MM.1S (cell line): ENCODE data around the gene ZNF844.
A peak's percentile ranks its signal among the peaks of the same experiment; 100 is the strongest.

Experiments used
- DNase-seq: peaks from one replicate; pipeline ENCODE4 v3.0.0-alpha.2; 2015
- H2AFZ ChIP-seq: fragments of 300-600 bp; sonication (generic); 2 replicates; pipeline ENCODE4 v1.6.0; 2016; ENCODE audit warnings: antibody characterized with exemption, low read length
- H3F3A ChIP-seq: fragments of 300-600 bp; sonication (generic); 2 replicates; pipeline ENCODE4 v1.6.1; 2016; ENCODE audit warnings: mild to moderate bottlenecking, antibody characterized with exemption, low read length, moderate library complexity, mixed read lengths; ENCODE audit not compliant: insufficient read depth
- H3K27ac ChIP-seq: fragments of 300-600 bp; sonication (generic); 2 replicates; pipeline ENCODE4 v1.5.1; 2016; ENCODE audit warnings: mild to moderate bottlenecking, low read length
- H3K27me3 ChIP-seq: fragments of 300-600 bp; sonication (generic); replicated peaks from 2 replicates; pipeline ENCODE4 v1.6.0; 2016; ENCODE audit warnings: low read length; ENCODE audit not compliant: insufficient read depth
- H3K36me3 ChIP-seq: fragments of 300-600 bp; sonication (generic); replicated peaks from 2 replicates; pipeline ENCODE4 v1.6.1; 2016; ENCODE audit warnings: mild to moderate bottlenecking, low read length, mixed read lengths; ENCODE audit not compliant: insufficient read depth
- H3K4me1 ChIP-seq: fragments of 300-600 bp; sonication (generic); 2 replicates; pipeline ENCODE4 v1.6.1; 2016; ENCODE audit warnings: low read length, mixed read lengths
- H3K4me2 ChIP-seq: fragments of 300-600 bp; sonication (generic); 2 replicates; pipeline ENCODE4 v1.6.0; 2016; ENCODE audit warnings: low read depth, low read length
- H3K4me3 ChIP-seq: fragments of 300-600 bp; sonication (generic); 2 replicates; pipeline ENCODE4 v1.5.1; 2016; ENCODE audit warnings: low read length, mixed read lengths
- H3K79me2 ChIP-seq: fragments of 300-600 bp; sonication (generic); 2 replicates; pipeline ENCODE4 v1.6.1; 2016; ENCODE audit warnings: mixed run types, low read length, mixed read lengths
- H3K9ac ChIP-seq: fragments of 300-600 bp; sonication (generic); 2 replicates; pipeline ENCODE4 v1.6.1; 2016; ENCODE audit warnings: low read length, mixed read lengths
- H3K9me2 ChIP-seq: fragments of 300-600 bp; sonication (generic); replicated peaks from 2 replicates; pipeline ENCODE4 v1.6.1; 2016; ENCODE audit warnings: mild to moderate bottlenecking, low read length, mixed read lengths; ENCODE audit not compliant: insufficient read depth
- H3K9me3 ChIP-seq: fragments of 300-600 bp; sonication (generic); replicated peaks from 2 replicates; pipeline ENCODE4 v1.6.1; 2016; ENCODE audit warnings: mild to moderate bottlenecking, low read length, mixed read lengths; ENCODE audit not compliant: insufficient read depth
- H4K20me1 ChIP-seq: fragments of 300-600 bp; sonication (generic); 2 replicates; pipeline ENCODE4 v1.6.1; 2016; ENCODE audit warnings: mild to moderate bottlenecking, low read length, moderate library complexity, mixed read lengths; ENCODE audit not compliant: insufficient read depth
- CTCF ChIP-seq: fragments of 300-600 bp; sonication (generic); IDR thresholded peaks from 2 replicates; pipeline ENCODE4 v1.5.1; 2016; ENCODE audit warnings: antibody characterized with exemption, low read length, mixed read lengths
- EZH2 ChIP-seq: fragments of 300-600 bp; sonication (generic); optimal IDR thresholded peaks from 2 replicates; pipeline ENCODE3; 2017; ENCODE audit warnings: low read depth, mild to moderate bottlenecking, antibody characterized with exemption, low read length, mixed read lengths
- EZH2phosphoT487 ChIP-seq: fragments of 300-600 bp; sonication (generic); IDR thresholded peaks from 2 replicates; pipeline ENCODE4 v1.6.1; 2018; ENCODE audit warnings: antibody characterized with exemption, low read length

The ZNF844 gene

GRCh38 chr19:12034198-12034597 is 30.3 kb upstream of the ZNF844 start:
- Histone ChIP-seq H3K9me3 (no peaks in the 10 kb centered on the region), H3K4me1 (no peaks in the 10 kb centered on the region), H3K27ac (no peak overlapping the region), H4K20me1 (no peaks in the 10 kb centered on the region), H3K9ac (no peak overlapping the region), H3K27me3 (no peaks in the 10 kb centered on the region), H3K9me2 (no peaks in the 10 kb centered on the region), H3F3A (no peaks in the 10 kb centered on the region), H3K4me3 (no peak overlapping the region), H2AFZ (no peak overlapping the region), H3K4me2 (no peak overlapping the region), H3K79me2 (no peaks in the 10 kb centered on the region), H3K36me3 (no peaks in the 10 kb centered on the region)
- no peak for DNase-seq
- TF ChIP-seq EZH2 = no peak
- no peak for TF ChIP-seq EZH2phosphoT487
- no peak for TF ChIP-seq CTCF

GRCh38 chr19:12034620-12035019 is 29.9 kb upstream of the ZNF844 start:
- no peak for TF ChIP-seq EZH2phosphoT487
- TF ChIP-seq EZH2 = no peak
- Histone ChIP-seq H3K27me3 (no peaks in the 10 kb centered on the region), H3K36me3 (no peaks in the 10 kb centered on the region), H3F3A (no peaks in the 10 kb centered on the region), H3K4me2 (no peak overlapping the region), H3K9me3 (no peaks in the 10 kb centered on the region), H3K4me3 (no peak overlapping the region), H3K9me2 (no peaks in the 10 kb centered on the region), H2AFZ (no peak overlapping the region), H3K9ac (no peak overlapping the region), H3K79me2 (no peaks in the 10 kb centered on the region), H3K27ac (no peak overlapping the region), H4K20me1 (no peaks in the 10 kb centered on the region), H3K4me1 (no peaks in the 10 kb centered on the region)
- DNase-seq = no peak

- Histone ChIP-seq H3K79me2 (no peaks in the 10 kb centered on the region), H3K4me1 (no peaks in the 10 kb centered on the region), H4K20me1 (no peaks in the 10 kb centered on the region), H2AFZ (peak within 1 kb of the TSS; percentile 77), H3K4me2 (peak within 1 kb of the TSS; percentile 66; the same call in 1 of the 2 replicates), H3K27me3 (no peaks in the 10 kb centered on the region), H3K36me3 (no peaks in the 10 kb centered on the region), H3K27ac (no peak within 1 kb of the TSS), H3K9ac (peak within 1 kb of the TSS; percentile 22; the same call in 1 of the 2 replicates), H3K9me3 (no peaks in the 10 kb centered on the region), H3K4me3 (peak within 1 kb of the TSS; percentile 58), H3K9me2 (no peaks in the 10 kb centered on the region), H3F3A (no peaks in the 10 kb centered on the region)
- DNase-seq = peak; percentile 73
- TF ChIP-seq EZH2 (no peak), CTCF (no peak), EZH2phosphoT487 (no peak)
Observed at GRCh38 chr19:12035220-12036172, 29.0 kb upstream of the ZNF844 start, which contains the start of gene ZNF433. Gene ZNF433 (minus strand): TSS chr19:12035679. CDS start chr19:12035539, 140 bp downstream.

GRCh38 chr19:12042893-12043292 is 21.6 kb upstream of the ZNF844 start:
- H3K4me1 ChIP-seq = no peaks in the 10 kb centered on the region
- no peaks in the 10 kb centered on the region for H3K27me3 ChIP-seq
- H3F3A ChIP-seq = no peaks in the 10 kb centered on the region
- no peak overlapping the region for H3K27ac ChIP-seq
- H3K9ac ChIP-seq = no peak overlapping the region
- H4K20me1 ChIP-seq = no peaks in the 10 kb centered on the region
- no peak overlapping the region for H3K4me2 ChIP-seq
- no peaks in the 10 kb centered on the region for H3K36me3 ChIP-seq
- no peaks in the 10 kb centered on the region for H3K9me3 ChIP-seq
- H2AFZ ChIP-seq = no peak overlapping the region
- H3K9me2 ChIP-seq = no peaks in the 10 kb centered on the region
- TF ChIP-seq EZH2 (no peak), EZH2phosphoT487 (no peak), CTCF (no peak)
- no peaks in the 10 kb centered on the region for H3K79me2 ChIP-seq
- no peak for DNase-seq
- no peak overlapping the region for H3K4me3 ChIP-seq
